SW 1271 (cell line): Measurements from ENCODE around the gene PLSCR3.

Experiments used
- DNase-seq, 2 experiments: peaks; one replicate each; lab custom pipeline; 2025; lab: John Stamatoyannopoulos, UW

The PLSCR3 gene

GRCh38 chr17:7394452-7395191, at the start of gene PLSCR3:
PLSCR3 (minus strand) TSS chr17:7394525; CDS start chr17:7394110, 415 bp downstream.
- DNase-seq: peak; percentile 60 to 80

- DNase-seq: no peak
These were observed 49.5 kb upstream of the PLSCR3 start for GRCh38 chr17:7443499-7444485.

- DNase-seq: no peak
These were observed 47.8 kb upstream of the PLSCR3 start for GRCh38 chr17:7442142-7442541.

GRCh38 chr17:7441266-7441665, 46.9 kb upstream of the PLSCR3 start:
- no peak for DNase-seq

GRCh38 chr17:7440834-7441195, 46.5 kb upstream of the PLSCR3 start:
- DNase-seq: no peak

GRCh38 chr17:7440113-7440833, 45.9 kb upstream of the PLSCR3 start:
- no peak for DNase-seq

GRCh38 chr17:7439462-7440112, 45.3 kb upstream of the PLSCR3 start, which contains the start of gene FGF11:
FGF11 (plus strand) TSS chr17:7439512; CDS start chr17:7439621, 109 bp downstream.
- DNase-seq: no peak

GRCh38 chr17:7438656-7439460, 44.5 kb upstream of the PLSCR3 start:
- no peak for DNase-seq

GRCh38 chr17:7437950-7438614, 43.8 kb upstream of the PLSCR3 start:
- peak in 1 of 2 experiments; percentile 17 for DNase-seq

GRCh38 chr17:7437369-7437863, 43.1 kb upstream of the PLSCR3 start:
- DNase-seq: no peak

GRCh38 chr17:7436556-7437368, 42.4 kb upstream of the PLSCR3 start:
- peak; percentile 31 to 74 for DNase-seq

- no peak for DNase-seq
These were observed 41.6 kb upstream of the PLSCR3 start for GRCh38 chr17:7435676-7436555.

- no peak for DNase-seq
These were observed 38.0 kb upstream of the PLSCR3 start for GRCh38 chr17:7432296-7432695.

- no peak for DNase-seq
These were observed 36.9 kb upstream of the PLSCR3 start for GRCh38 chr17:7431231-7431630.

GRCh38 chr17:7429722-7430121, 35.4 kb upstream of the PLSCR3 start:
- no peak for DNase-seq

- no peak for DNase-seq
These were observed 34.2 kb upstream of the PLSCR3 start, which contains the start of gene SPEM3 for GRCh38 chr17:7428557-7428956. SPEM3 (plus strand) TSS chr17:7428857; CDS start chr17:7428903, 46 bp downstream.

GRCh38 chr17:7427549-7427948, 33.2 kb upstream of the PLSCR3 start:
- DNase-seq: no peak

- DNase-seq: no peak
These were observed 32.7 kb upstream of the PLSCR3 start for GRCh38 chr17:7426896-7427489.
